Muscle of leg (tissue), 11 donors: Measurements from ENCODE around the gene CDH4. TPM values are rescaled to one million over a fixed set of nuclear protein-coding genes. Genes with fewer than 3 reads are reported as not detected.

Experiments used
- DNase-seq: peaks from one replicate; pipeline ENCODE4 v3.0.0; 2013
- H3K27ac ChIP-seq: one replicate; pipeline ENCODE4 v1.5.1; 2013; ENCODE audit warnings: mild to moderate bottlenecking, low read length, control low read depth
- H3K27me3 ChIP-seq: one replicate; pipeline ENCODE4 v1.6.1; 2013; ENCODE audit warnings: low read length; ENCODE audit not compliant: control insufficient read depth, insufficient read depth
- H3K36me3 ChIP-seq: one replicate; pipeline ENCODE4 v1.6.1; 2013; ENCODE audit warnings: low read length; ENCODE audit not compliant: control insufficient read depth, insufficient read depth
- H3K4me1 ChIP-seq: one replicate; pipeline ENCODE4 v1.6.1; 2013; ENCODE audit warnings: low read length; ENCODE audit not compliant: control insufficient read depth, insufficient read depth
- H3K4me3 ChIP-seq: one replicate; pipeline ENCODE4 v1.5.1; 2013; ENCODE audit warnings: low read length, control low read depth
- H3K9me3 ChIP-seq: replicated peaks from 2 replicates; pipeline ENCODE4 v1.6.1; 2013; ENCODE audit warnings: low read depth, low read length; ENCODE audit not compliant: control insufficient read depth
- WGBS: methylation state at CpG from one replicate; pipeline ENCODE4 v1.1.5; 2013; ENCODE audit warnings: missing lambda C conversion rate; ENCODE audit not compliant: insufficient coverage; 5-methylcytosine and 5-hydroxymethylcytosine counted together
- polyA plus RNA-seq, 8 donors: library from polyadenylated mRNA; unstranded; fragments of 120-200 nt; gene quantifications; one replicate each; pipeline versions ENCODE4 v1.2.1 to v1.2.3, GENCODE V29; 2013; ENCODE audit warnings: inconsistent platforms in 1 of 8, low replicate concordance in 1 of 8; ENCODE audit not compliant: insufficient read length in 8 of 8, insufficient read depth in 1 of 8
- total RNA-seq: library from RNA; stranded (reverse); fragments of 120-200 nt; gene quantifications from one replicate; pipeline ENCODE4 v1.2.4, GENCODE V29; 2013

CDH4 gene
- total and polyA plus RNA-seq, 9 donors: 0.66 to 1.4 (median 1.2) TPM

DNA sequence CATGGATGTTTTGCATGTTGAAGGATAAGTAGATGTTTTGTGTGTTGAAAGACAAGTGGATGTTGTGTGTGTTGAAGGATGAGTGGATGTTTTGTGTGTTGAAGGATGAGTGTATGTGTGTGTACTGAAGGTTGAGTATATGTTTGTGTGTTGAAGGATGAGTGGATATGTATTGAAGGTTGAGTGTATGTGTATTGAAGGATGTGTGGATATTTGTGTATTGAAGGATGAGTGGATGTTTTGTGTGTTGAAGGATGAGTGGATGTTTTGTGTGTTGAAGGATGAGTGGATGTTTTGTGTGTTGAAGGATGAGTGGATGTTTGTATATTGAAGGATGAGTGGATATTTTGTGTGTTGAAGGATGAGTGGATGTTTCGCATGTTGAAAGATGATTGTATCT lies 325.0 kb downstream of the CDH4 start:
- no peaks in the 10 kb centered on the region for H3K4me1 ChIP-seq
- no peak for DNase-seq
- H3K9me3 ChIP-seq: no peaks in the 10 kb centered on the region
- WGBS: 91% methylated on average over 1 of the region's 1 CpG
- no peaks in the 10 kb centered on the region for H3K36me3 ChIP-seq
- no peak overlapping the region for H3K4me3 ChIP-seq
- no peaks in the 10 kb centered on the region for H3K27me3 ChIP-seq
- H3K27ac ChIP-seq: no peak overlapping the region

DNA sequence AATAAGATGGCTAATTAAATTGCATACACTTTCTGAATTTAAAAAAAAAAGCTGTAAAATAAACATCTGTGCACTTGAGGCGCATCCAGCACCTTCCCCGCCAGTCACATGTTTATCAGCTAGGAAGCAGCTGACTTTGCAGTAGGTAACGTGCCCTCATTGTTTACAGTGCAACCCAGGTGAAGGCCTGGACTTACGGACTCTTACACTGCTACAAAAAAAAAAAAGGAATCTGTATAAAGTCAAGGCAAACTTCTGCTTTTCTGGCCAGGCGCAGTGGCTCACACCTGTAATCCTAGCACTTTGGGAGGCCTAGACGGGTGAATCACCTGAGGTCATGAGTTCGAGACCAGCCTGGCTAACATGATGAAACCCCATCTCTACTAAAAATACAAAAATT lies 327.8 kb downstream of the CDH4 start:
- peaks cover 2% of the 10 kb centered on the region for H3K27me3 ChIP-seq
- H3K9me3 ChIP-seq: no peaks in the 10 kb centered on the region
- H3K36me3 ChIP-seq: no peaks in the 10 kb centered on the region
- 72% methylated on average over 3 of the region's 7 CpGs for WGBS
- no peak overlapping the region for H3K4me3 ChIP-seq
- DNase-seq: no peak
- no peak overlapping the region for H3K27ac ChIP-seq
- H3K4me1 ChIP-seq: no peaks in the 10 kb centered on the region

DNA sequence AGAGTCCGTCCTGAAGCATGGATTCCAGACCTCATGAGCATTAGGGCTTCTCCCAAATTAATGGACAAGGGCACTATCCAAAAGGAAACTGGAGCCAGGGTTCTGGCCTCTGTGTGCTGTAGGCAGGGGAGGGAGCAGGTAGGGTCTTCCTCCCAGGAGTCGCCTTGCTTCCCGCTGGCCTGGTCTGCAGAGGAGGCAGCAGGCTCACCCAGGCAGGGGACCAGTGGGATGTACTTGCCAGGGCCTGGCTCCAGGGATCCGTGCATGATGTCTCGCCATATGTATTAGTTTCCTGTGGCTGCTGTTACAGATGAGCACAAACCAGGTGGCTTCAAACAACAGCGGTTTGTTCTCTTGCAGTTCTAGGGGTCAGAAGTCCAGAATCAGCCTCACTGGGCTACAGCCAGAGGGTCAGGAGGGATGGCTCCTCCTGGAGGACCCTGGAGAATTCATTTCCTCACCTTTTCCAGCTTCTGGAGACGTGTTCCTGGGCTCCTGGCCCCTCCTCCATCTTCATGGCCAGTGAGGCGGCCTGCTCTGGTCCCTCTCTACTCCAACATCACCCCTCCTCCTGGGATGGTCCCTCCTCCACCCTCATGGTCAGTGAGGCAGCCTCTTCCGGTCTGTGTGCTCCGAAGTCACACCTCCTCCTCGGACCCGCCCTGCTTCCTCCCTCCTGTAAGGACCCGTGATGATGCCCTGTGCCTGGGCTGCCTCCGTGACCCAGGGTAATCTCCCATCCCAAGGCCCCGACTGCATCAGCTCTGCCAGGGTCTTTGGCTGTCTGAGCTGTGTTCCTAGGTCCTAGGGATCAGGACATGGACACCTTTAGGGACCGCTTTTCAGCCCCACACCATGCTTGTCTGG lies 329.1 kb downstream of the CDH4 start:
- no peaks in the 10 kb centered on the region for H3K36me3 ChIP-seq
- no peak overlapping the region for H3K4me3 ChIP-seq
- H3K9me3 ChIP-seq: no peaks in the 10 kb centered on the region
- WGBS: 61% methylated on average over 15 of the region's 16 CpGs
- no peak overlapping the region for H3K27ac ChIP-seq
- H3K27me3 ChIP-seq: peaks cover 2% of the 10 kb centered on the region
- H3K4me1 ChIP-seq: no peaks in the 10 kb centered on the region
- DNase-seq: no peak

DNA sequence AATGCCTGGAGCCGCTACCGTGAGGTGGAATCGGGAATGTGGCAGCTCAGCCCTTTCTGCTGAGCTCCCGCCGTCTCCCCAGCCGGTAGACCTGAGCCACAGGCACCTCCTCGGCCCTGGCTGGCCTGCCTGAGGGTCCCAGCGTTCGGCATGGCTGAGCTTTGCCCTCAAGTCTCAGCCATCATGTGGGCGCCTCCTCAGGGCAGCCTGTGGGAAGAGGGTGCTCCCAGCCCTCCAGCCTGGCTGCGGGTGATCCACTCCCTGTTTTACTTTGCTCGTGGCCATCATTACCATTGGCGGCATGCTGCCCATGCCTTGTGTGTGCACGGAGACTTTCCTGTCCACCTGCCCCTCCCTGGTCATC lies 329.7 kb downstream of the CDH4 start:
- Histone ChIP-seq H3K27ac (no peak overlapping the region), H3K4me3 (no peak overlapping the region), H3K27me3 (peaks cover 2% of the 10 kb centered on the region), H3K4me1 (no peaks in the 10 kb centered on the region), H3K36me3 (no peaks in the 10 kb centered on the region), H3K9me3 (no peaks in the 10 kb centered on the region)
- DNase-seq: no peak
- 72% methylated on average over 13 of the region's 14 CpGs for WGBS

DNA sequence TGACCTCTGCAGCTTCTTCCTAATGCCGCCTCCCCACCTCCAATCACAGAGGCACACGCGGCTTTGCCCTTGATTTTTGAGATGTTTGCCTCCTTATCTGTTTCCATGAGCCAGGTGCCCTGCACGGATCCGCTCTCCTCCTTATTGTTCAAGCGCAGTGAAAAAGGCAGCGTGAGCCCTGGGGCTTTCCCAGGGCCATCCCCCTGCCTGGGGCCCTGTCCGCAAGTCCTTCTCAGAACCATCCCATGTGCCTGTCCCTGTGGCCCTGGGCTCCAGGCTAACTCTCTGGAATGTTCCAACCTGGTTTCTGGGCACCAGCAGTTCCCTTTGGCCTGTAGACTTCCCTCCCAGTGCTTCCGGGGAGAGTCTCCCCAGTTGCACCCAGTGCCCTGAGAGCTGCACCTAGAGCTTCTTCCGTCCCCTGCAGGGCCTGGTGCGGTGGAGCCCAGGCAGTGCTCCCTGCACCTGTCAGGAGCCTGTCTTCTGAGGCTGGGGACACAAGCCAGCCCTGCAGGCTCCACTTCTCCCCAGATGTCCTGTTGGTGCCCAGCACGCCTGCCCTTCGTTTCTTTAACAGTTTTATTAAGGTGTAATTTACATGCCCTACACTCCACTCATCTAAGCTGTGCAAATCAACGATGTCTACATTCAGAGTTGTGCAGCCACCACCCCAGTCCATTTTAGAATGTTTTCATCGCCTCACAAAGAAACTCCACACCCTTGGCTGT lies 330.3 kb downstream of the CDH4 start:
- Histone ChIP-seq H3K4me1 (no peaks in the 10 kb centered on the region), H3K9me3 (no peaks in the 10 kb centered on the region), H3K27ac (no peak overlapping the region), H3K27me3 (peaks cover 2% of the 10 kb centered on the region), H3K4me3 (no peak overlapping the region), H3K36me3 (no peaks in the 10 kb centered on the region)
- WGBS: 67% methylated on average over 13 of the region's 15 CpGs
- DNase-seq: no peak

DNA sequence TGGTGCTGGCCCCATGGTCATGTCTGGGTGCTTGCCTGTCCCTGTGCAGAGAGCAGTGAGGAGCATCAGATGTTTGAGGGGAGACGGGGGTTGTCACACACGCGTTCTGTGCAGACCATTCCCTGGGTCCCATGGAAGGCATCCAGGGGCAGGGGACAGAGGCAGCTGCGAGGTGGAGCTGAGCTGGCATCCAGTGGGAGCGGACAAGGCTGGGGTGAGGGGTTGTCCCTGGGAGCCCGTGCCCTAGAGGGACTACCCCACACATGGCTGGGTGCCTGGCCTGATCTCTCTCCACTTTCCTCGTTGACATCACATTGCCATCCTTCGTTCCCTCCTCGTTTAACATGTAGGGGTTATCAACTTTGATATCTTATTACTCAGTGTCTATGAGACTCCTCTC lies 331.3 kb downstream of the CDH4 start:
- no peak for DNase-seq
- WGBS: 100% methylated on average over 1 of the region's 9 CpGs
- Histone ChIP-seq H3K27me3 (peaks cover 5% of the 10 kb centered on the region), H3K36me3 (no peaks in the 10 kb centered on the region), H3K27ac (no peak overlapping the region), H3K9me3 (no peaks in the 10 kb centered on the region), H3K4me3 (no peak overlapping the region), H3K4me1 (no peaks in the 10 kb centered on the region)

DNA sequence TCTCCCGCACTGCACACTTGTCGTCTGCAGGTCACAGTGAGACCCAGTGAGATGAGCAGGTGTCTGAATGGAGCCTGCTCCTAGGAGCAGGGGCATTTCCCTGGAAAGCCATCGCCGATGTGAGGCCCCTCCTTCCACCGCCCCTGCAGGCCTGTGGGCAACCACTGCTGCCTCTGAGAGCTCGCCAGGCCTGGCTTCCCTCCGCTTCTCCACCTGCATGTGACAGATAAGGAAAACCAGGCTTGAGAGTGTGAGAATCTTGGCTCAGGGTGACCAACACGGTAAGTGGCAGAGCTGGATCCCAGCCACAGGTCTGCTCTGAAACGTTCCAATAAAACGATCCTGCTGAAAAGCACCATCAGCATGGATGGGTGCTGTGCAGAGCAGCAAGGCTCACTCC lies 332.8 kb downstream of the CDH4 start:
- no peak for DNase-seq
- Histone ChIP-seq H3K27ac (no peak overlapping the region), H3K9me3 (no peaks in the 10 kb centered on the region), H3K4me1 (no peaks in the 10 kb centered on the region), H3K4me3 (no peak overlapping the region), H3K27me3 (peaks cover 12% of the 10 kb centered on the region), H3K36me3 (no peaks in the 10 kb centered on the region)
- WGBS: 39% methylated on average over 6 of the region's 10 CpGs

DNA sequence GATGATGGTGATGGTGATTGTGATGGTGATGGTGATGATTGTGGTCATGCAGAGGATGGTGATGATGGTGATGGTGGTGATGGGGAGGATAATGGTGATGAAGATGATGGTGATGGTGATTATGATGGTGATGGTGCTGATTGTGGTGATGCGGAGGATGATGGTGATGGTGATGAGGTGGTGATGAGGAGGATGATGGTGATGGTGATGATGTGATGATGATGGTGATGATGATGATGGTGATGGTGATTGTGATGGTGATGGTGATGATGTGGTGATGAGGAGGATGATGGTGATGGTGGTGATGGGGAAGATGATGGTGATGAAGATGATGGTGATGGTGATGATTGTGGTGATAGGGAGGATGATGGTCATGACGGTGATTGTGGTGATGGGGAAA lies 333.7 kb downstream of the CDH4 start:
- no peaks in the 10 kb centered on the region for H3K9me3 ChIP-seq
- H3K4me3 ChIP-seq: no peak overlapping the region
- 95% methylated on average over 2 of the region's 2 CpGs for WGBS
- no peak for DNase-seq
- H3K27ac ChIP-seq: no peak overlapping the region
- peaks cover 16% of the 10 kb centered on the region for H3K27me3 ChIP-seq
- no peaks in the 10 kb centered on the region for H3K4me1 ChIP-seq
- no peaks in the 10 kb centered on the region for H3K36me3 ChIP-seq

DNA sequence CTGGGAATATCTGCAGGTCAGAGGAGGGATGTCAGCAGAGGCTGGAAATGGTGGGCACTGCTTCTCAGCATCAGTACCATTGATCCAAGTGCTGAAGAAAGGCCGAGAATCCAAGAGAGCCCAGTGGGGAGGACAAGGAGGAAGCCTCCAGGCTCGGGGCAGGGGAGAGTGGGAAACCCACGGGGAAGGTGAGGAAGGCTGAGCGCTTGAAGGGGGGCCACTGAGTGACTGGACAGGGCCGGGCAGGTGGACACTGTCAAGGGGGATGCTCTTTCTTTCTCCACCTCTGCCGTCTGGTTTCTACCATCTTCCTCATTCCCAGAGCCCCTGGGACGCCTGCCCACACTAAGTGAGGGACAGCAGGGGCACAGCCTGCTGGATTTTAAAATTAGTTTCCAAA lies 335.0 kb downstream of the CDH4 start:
- no peaks in the 10 kb centered on the region for H3K4me1 ChIP-seq
- H3K9me3 ChIP-seq: no peaks in the 10 kb centered on the region
- H3K36me3 ChIP-seq: no peaks in the 10 kb centered on the region
- WGBS: 89% methylated on average over 3 of the region's 7 CpGs
- H3K27me3 ChIP-seq: peaks cover 16% of the 10 kb centered on the region
- no peak overlapping the region for H3K27ac ChIP-seq
- no peak overlapping the region for H3K4me3 ChIP-seq
- no peak for DNase-seq

DNA sequence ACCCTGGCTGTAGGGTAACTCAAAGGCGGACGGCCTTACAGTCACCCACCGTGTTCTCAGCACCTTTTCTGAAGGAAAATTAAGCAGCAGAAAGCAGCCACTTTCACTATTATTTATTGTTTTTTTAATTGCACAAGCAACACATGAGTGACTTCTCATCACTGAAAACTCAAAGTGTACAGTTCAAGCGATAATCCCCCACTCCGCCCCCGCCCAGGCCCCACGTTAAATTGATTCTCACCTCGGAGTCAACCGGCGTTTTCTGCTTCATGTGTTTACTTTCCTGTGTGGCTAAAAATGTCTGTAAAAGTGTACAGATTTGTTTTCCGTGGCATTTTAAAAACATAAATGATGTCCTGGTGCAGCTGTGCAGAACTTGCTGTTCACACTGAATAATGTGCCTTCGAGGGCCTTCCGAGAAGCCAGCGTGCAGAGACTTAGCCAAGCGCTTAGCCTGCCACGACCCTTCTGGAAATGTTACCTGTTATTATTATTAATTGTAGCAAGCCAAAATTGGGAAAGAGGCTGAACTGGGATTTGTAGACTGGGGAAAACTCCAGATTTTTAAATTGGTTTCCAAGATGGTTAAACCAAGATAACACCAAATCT lies 335.7 kb downstream of the CDH4 start:
- DNase-seq: no peak
- WGBS: 68% methylated on average over 14 of the region's 16 CpGs
- Histone ChIP-seq H3K9me3 (peaks cover 4% of the 10 kb centered on the region), H3K27me3 (peaks cover 16% of the 10 kb centered on the region), H3K4me1 (no peaks in the 10 kb centered on the region), H3K4me3 (no peak overlapping the region), H3K27ac (no peak overlapping the region), H3K36me3 (no peaks in the 10 kb centered on the region)
